Neural cell (in vitro differentiated cells): ENCODE data around the gene UBE2H.

Source experiments
- CTCF ChIP-seq: fragments of 450-650 bp; IDR thresholded peaks from 2 replicates; pipeline ENCODE4 v1.5.1; 2014; ENCODE audit warnings: antibody characterized with exemption, mild to moderate bottlenecking, moderate library complexity; ENCODE audit not compliant: poor library complexity, severe bottlenecking
- POLR2AphosphoS5 ChIP-seq: IDR thresholded peaks from 2 replicates; pipeline ENCODE4 v1.6.1; 2012
- SMC3 ChIP-seq: fragments of 450-650 bp; conservative IDR thresholded peaks from 2 replicates; pipeline ENCODE4 v1.6.1; 2014; ENCODE audit warnings: antibody characterized with exemption, mild to moderate bottlenecking, moderate library complexity; ENCODE audit not compliant: poor library complexity

DNA sequence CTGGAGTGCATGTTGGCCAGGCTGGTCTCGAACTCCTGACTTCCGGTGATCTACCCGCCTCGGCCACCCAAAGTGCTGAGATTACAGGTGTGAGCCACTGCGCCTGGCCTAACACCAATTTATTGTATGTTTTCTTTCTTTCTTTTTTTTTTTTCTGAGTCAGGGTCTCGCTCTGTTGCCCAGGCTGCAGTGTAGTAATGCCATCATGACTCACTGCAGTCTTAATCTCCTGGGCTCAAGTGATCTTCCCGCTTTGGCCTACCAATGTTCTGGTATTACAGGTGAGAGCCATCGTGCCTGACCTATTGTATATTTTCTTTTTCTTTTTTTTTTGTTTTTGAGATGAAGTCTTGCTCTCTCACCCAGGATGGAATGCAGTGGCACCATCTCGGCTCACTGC, 33.8 kb upstream of the UBE2H start:
- TF ChIP-seq CTCF (no peak), SMC3 (no peak), POLR2AphosphoS5 (no peak)
